RKO (cell line): Measurements from ENCODE around the gene NXN.
"Not testable (repeated sequence)": the region's sequence is repeated elsewhere in the genome, so short reads cannot be mapped to it uniquely, and the experiment has no call there.

ENCODE experiments used
- DNase-seq: peaks from one replicate; pipeline ENCODE4 v3.0.0-alpha.2; 2016; ENCODE audit warnings: low spot score

Gene NXN

GRCh38 chr17:979212-979538, 401 bp downstream of the NXN start:
- DNase-seq, result no peak

GRCh38 chr17:978103-979093, 1.2 kb downstream of the NXN start:
- no peak for DNase-seq

GRCh38 chr17:977166-977565, 2.4 kb downstream of the NXN start:
- no peak for DNase-seq

- DNase-seq, result no peak
Observed at GRCh38 chr17:976312-976711, 3.3 kb downstream of the NXN start.

- no peak for DNase-seq
Observed at GRCh38 chr17:975371-975915, 4.1 kb downstream of the NXN start.

GRCh38 chr17:974778-975177, 4.8 kb downstream of the NXN start:
- DNase-seq, result not testable (repeated sequence)

- no peak for DNase-seq
Observed at GRCh38 chr17:973053-973452, 6.5 kb downstream of the NXN start.

GRCh38 chr17:971861-972260, 7.7 kb downstream of the NXN start:
- DNase-seq, result not testable (repeated sequence)

GRCh38 chr17:970364-970763, 9.2 kb downstream of the NXN start:
- no peak for DNase-seq

- DNase-seq, result no peak
Observed at GRCh38 chr17:969811-970355, 9.7 kb downstream of the NXN start.

- no peak for DNase-seq
Observed at GRCh38 chr17:968812-969730, 10.5 kb downstream of the NXN start.

GRCh38 chr17:967122-967521, 12.5 kb downstream of the NXN start:
- DNase-seq, result no peak

GRCh38 chr17:965311-965989, 14.1 kb downstream of the NXN start:
- DNase-seq, result no peak

- DNase-seq, result no peak
Observed at GRCh38 chr17:964876-965275, 14.7 kb downstream of the NXN start.

GRCh38 chr17:962670-963069, 16.9 kb downstream of the NXN start:
- DNase-seq, result no peak

GRCh38 chr17:962166-962565, 17.4 kb downstream of the NXN start:
- no peak for DNase-seq

GRCh38 chr17:958712-959451, 20.7 kb downstream of the NXN start:
- no peak for DNase-seq

- DNase-seq, result no peak
Observed at GRCh38 chr17:957856-958421, 21.6 kb downstream of the NXN start.

GRCh38 chr17:956905-957304, 22.7 kb downstream of the NXN start:
- DNase-seq, result no peak

GRCh38 chr17:954431-955164, 25.0 kb downstream of the NXN start:
- no peak for DNase-seq
